SK-N-SH treated with all-trans-retinoic acid at 6 μM for 48 hours (cell line): ENCODE measurements around the gene IRAK4.

Experiments used
- ATAC-seq: fragments of 200-7000 bp; cut with Tn5 transposase; 3 replicates; pipeline ENCODE4 v1.9.1; 2020; ENCODE audit warnings: mild to moderate bottlenecking, moderate library complexity
- ARNTL ChIP-seq: fragments of 450-650 bp; formaldehyde crosslinking; IDR thresholded peaks from 2 replicates; pipeline ENCODE4 v1.5.0; 2020; ENCODE audit warnings: low read depth, mild to moderate bottlenecking, moderate library complexity, borderline replicate concordance
- BACH2 ChIP-seq: fragments of 250-450 bp; sonication (Bioruptor Pico); IDR thresholded peaks from 2 replicates; pipeline ENCODE4 v1.9.0; 2021; ENCODE audit warnings: mild to moderate bottlenecking, borderline replicate concordance
- CSDC2 ChIP-seq: fragments of 250-450 bp; sonication (Bioruptor Pico); IDR thresholded peaks from 2 replicates; pipeline ENCODE4 v1.5.0; 2020; ENCODE audit warnings: mild to moderate bottlenecking, moderate library complexity
- ESRRG ChIP-seq: fragments of 250-450 bp; sonication (Bioruptor Pico); IDR thresholded peaks from 2 replicates; pipeline ENCODE4 v1.6.1; 2021; ENCODE audit warnings: mild to moderate bottlenecking
- GLIS3 ChIP-seq: fragments of 250-450 bp; sonication (Bioruptor Pico); IDR thresholded peaks from 2 replicates; pipeline ENCODE4 v1.5.0; 2020; ENCODE audit warnings: mild to moderate bottlenecking, moderate library complexity
- PPARA ChIP-seq: fragments of 250-450 bp; sonication (Bioruptor Pico); IDR thresholded peaks from 2 replicates; pipeline ENCODE4 v1.5.0; 2020; ENCODE audit warnings: mild to moderate bottlenecking, borderline replicate concordance
- SNAI2 ChIP-seq: fragments of 250-450 bp; sonication (Bioruptor Pico); IDR thresholded peaks from 2 replicates; pipeline ENCODE4 v1.5.0; 2020; ENCODE audit warnings: mild to moderate bottlenecking, moderate library complexity
- TCF4 ChIP-seq: fragments of 250-450 bp; sonication (Bioruptor Pico); IDR thresholded peaks from 2 replicates; pipeline ENCODE4 v1.8.0; 2021; ENCODE audit warnings: mild to moderate bottlenecking, moderate library complexity, borderline replicate concordance
- TOX ChIP-seq: fragments of 250-450 bp; sonication (Bioruptor Pico); IDR thresholded peaks from 2 replicates; pipeline ENCODE4 v1.8.0; 2021; ENCODE audit warnings: mild to moderate bottlenecking, moderate library complexity, borderline replicate concordance
- ZC3H10 ChIP-seq: fragments of 250-450 bp; sonication (Bioruptor Pico); IDR thresholded peaks from 2 replicates; pipeline ENCODE4 v1.5.1; 2021; ENCODE audit warnings: mild to moderate bottlenecking, moderate library complexity
- ZFP3 ChIP-seq: fragments of 250-450 bp; sonication (Bioruptor Pico); IDR thresholded peaks from 2 replicates; pipeline ENCODE4 v1.5.0; 2020; ENCODE audit warnings: mild to moderate bottlenecking, moderate library complexity
- ZFP30 ChIP-seq: fragments of 450-650 bp; formaldehyde crosslinking; IDR thresholded peaks from 2 replicates; pipeline ENCODE4 v1.5.0; 2022; ENCODE audit warnings: mild to moderate bottlenecking, moderate library complexity
- ZNF565 ChIP-seq: fragments of 450-650 bp; formaldehyde crosslinking; conservative IDR thresholded peaks from 2 replicates; pipeline ENCODE4 v1.5.0; 2020; ENCODE audit warnings: low read depth, mild to moderate bottlenecking, moderate library complexity
- ZNF70 ChIP-seq: fragments of 450-650 bp; formaldehyde crosslinking; IDR thresholded peaks from 2 replicates; pipeline ENCODE4 v1.5.0; 2020; ENCODE audit warnings: mild to moderate bottlenecking, moderate library complexity
- ZNF8 ChIP-seq: fragments of 450-650 bp; formaldehyde crosslinking; IDR thresholded peaks from 2 replicates; pipeline ENCODE4 v1.5.0; 2020; ENCODE audit warnings: mild to moderate bottlenecking, moderate library complexity
- TF ChIP-seq, protein P1 (sequence below): fragments of 250-450 bp; sonication (Bioruptor Pico); IDR thresholded peaks from 2 replicates; pipeline ENCODE4 v1.5.0; 2020; ENCODE audit warnings: mild to moderate bottlenecking, moderate library complexity
- TF ChIP-seq, protein P2 (sequence below): fragments of 250-450 bp; sonication (Bioruptor Pico); IDR thresholded peaks from 2 replicates; pipeline ENCODE4 v1.8.0; 2021; ENCODE audit warnings: low read depth, mild to moderate bottlenecking, moderate library complexity, borderline replicate concordance
- TF ChIP-seq, protein P3 (sequence below): fragments of 250-450 bp; sonication (Bioruptor Pico); IDR thresholded peaks from 2 replicates; pipeline ENCODE4 v1.5.1; 2021; ENCODE audit warnings: mild to moderate bottlenecking, moderate library complexity
- TF ChIP-seq, protein P4 (sequence below): fragments of 250-450 bp; sonication (Bioruptor Pico); IDR thresholded peaks from 2 replicates; pipeline ENCODE4 v1.8.0; 2020; ENCODE audit warnings: mild to moderate bottlenecking, moderate library complexity, borderline replicate concordance
- TF ChIP-seq, protein P5 (sequence below): fragments of 250-450 bp; sonication (Bioruptor Pico); IDR thresholded peaks from 2 replicates; pipeline ENCODE4 v1.5.1; 2020; ENCODE audit warnings: low read depth, mild to moderate bottlenecking, moderate library complexity

The IRAK4 gene

DNA sequence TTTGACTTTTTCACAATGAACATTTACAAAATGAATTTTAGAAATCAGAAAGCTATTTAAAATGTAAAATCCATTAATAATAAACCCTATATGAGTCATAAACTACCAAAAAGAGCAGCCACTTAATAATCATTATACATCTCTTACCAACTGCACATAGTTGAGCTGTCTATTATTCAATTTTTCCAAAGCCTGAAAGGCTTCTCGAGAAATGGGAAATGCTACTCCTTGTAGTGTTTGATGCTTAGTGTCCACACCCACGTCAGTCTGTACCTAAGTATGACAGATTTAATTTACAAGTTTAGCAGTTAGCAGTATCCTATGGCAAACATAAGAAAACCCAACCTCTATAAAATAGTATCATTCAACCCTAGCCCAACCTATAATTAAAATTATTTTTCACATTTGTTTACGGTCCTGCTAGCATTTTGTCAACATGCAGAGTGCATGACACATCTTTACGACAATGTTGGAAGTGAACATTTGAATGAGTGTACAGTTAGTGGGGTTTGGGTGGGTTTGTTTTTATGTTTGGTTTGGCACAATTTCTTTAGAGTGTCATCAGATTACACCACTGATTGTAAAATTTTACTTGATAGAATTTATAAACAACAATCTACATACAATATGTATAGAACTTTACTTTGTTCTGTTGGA, 38.9 kb downstream of the IRAK4 start:
- TF ChIP-seq, protein P1, sequence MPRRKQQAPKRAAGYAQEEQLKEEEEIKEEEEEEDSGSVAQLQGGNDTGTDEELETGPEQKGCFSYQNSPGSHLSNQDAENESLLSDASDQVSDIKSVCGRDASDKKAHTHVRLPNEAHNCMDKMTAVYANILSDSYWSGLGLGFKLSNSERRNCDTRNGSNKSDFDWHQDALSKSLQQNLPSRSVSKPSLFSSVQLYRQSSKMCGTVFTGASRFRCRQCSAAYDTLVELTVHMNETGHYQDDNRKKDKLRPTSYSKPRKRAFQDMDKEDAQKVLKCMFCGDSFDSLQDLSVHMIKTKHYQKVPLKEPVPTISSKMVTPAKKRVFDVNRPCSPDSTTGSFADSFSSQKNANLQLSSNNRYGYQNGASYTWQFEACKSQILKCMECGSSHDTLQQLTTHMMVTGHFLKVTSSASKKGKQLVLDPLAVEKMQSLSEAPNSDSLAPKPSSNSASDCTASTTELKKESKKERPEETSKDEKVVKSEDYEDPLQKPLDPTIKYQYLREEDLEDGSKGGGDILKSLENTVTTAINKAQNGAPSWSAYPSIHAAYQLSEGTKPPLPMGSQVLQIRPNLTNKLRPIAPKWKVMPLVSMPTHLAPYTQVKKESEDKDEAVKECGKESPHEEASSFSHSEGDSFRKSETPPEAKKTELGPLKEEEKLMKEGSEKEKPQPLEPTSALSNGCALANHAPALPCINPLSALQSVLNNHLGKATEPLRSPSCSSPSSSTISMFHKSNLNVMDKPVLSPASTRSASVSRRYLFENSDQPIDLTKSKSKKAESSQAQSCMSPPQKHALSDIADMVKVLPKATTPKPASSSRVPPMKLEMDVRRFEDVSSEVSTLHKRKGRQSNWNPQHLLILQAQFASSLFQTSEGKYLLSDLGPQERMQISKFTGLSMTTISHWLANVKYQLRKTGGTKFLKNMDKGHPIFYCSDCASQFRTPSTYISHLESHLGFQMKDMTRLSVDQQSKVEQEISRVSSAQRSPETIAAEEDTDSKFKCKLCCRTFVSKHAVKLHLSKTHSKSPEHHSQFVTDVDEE (CRISPR knock-in tag) = no peak
- no peak for ATAC-seq

DNA sequence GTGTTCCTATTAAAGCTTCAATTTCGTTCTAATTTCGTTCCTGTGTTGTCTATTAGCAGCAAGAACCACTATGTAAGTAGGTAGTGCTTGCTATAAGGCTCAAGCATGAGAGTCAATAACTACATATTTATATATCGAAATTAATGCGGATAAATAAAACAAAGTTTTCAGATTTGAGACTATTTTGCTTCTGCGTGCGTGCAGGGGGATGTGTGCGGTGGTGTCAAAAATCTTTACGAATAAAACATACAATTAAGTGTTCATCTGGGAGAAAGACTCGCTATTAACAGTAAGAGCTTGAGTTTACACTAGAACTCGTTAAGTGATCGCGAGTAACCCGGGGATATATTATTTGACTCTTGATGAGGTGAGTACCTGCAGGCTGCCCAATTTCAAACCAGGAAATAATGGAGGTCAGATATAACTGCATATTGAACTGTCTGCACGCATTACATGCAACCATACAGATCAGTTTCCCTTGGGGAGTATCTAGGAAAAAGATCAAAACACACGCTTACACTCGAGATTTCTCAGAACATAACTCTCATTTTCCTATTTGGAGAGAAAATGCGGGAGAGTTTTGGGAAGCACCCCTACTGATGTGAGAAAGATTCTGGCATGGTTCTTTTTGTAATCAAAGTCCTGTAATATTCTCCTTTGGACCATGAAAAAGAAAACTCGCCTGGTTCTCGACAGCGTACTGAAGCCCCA, 46.6 kb downstream of the IRAK4 start:
- TF ChIP-seq, protein P2, sequence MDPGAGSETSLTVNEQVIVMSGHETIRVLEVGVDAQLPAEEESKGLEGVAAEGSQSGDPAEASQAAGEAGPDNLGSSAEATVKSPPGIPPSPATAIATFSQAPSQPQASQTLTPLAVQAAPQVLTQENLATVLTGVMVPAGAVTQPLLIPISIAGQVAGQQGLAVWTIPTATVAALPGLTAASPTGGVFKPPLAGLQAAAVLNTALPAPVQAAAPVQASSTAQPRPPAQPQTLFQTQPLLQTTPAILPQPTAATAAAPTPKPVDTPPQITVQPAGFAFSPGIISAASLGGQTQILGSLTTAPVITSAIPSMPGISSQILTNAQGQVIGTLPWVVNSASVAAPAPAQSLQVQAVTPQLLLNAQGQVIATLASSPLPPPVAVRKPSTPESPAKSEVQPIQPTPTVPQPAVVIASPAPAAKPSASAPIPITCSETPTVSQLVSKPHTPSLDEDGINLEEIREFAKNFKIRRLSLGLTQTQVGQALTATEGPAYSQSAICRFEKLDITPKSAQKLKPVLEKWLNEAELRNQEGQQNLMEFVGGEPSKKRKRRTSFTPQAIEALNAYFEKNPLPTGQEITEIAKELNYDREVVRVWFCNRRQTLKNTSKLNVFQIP = no peak
- TF ChIP-seq ZNF8 (CRISPR knock-in tag) (no peak), TCF4 (CRISPR knock-in tag) (no peak), ARNTL (CRISPR knock-in tag) (no peak), PPARA (no peak), SNAI2 (CRISPR knock-in tag) (no peak), ZC3H10 (CRISPR knock-in tag) (no peak), ESRRG (CRISPR knock-in tag) (no peak), GLIS3 (CRISPR knock-in tag) (no peak), CSDC2 (CRISPR knock-in tag) (no peak), ZNF565 (CRISPR knock-in tag) (no peak)
- TF ChIP-seq, all 23 proteins: peak for 0
- ATAC-seq = peak; percentile 29

DNA sequence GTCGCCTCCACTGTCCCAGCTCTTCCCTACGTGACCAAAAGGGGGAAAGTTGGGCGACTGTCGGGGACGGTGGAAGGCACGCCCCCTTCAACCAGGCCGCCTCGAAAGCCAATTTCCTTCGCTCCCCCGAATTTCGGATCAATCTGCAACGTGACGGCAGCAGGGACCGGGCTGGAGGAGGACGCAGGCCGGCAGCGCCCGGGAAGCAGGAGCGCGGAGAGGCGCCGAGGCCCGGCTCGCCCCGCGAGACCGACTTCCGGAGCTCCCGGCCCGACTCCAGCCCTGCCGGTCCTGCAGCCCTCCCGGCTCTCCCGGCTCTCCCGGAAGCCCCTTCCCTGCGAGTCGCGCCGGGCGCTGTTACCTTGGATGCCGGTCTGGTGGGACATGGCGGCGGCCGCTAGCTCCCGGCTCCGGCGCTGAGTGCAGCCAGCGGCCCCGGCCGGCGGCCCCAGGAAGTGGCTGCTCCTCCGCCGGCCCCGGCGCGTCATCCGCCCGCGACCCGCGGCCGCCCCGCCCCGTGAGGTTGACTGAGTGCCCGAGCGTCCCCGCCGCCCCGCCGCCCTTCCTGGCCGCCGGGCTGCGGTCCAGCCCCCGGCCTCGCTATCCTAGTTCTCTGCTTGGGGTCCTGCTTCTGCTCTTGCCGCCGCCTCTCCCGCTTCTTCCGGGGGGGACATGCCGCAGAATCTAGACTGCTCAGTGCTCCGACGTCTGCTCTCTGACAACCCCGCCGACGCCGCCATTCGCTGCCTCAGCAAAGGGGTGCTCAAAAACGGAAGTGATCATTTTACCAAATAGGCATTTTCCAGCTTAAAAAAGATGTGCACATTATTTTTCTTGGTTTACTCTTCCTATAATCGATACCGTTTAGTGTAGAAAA, 47.3 kb downstream of the IRAK4 start, which contains the start of gene TWF1:
Gene TWF1, minus strand, starts transcription at position 458 of the 877 bp plus-strand sequence. Its CDS starts 72 bp downstream, at position 386.
- TF ChIP-seq SNAI2 (CRISPR knock-in tag) (0 out of 2 replicates have a peak, but pooled peaks have one; percentile 23), ZFP30 (no peak), ZNF70 (CRISPR knock-in tag) (no peak), ZFP3 (CRISPR knock-in tag) (0 out of 2 replicates have a peak, but pooled peaks have one; percentile 35)
- peak; percentile 96 for ATAC-seq

DNA sequence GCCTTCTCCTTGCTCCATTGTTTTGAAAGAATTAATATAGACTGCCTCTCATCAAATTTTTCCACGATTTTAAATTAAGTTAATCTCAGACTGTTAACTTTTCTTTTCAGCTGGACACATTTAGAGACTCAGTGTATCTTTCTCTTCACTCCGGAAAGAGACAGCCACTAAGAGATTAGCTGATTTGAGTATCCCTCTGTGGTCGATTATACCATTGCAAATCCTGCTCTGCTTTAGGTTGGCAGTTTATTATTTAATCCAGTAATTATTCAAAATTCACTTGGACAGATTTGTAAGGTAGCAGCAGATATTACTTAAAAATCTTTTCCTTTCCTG, 48.0 kb downstream of the IRAK4 start:
- no peak for ATAC-seq
- TF ChIP-seq CSDC2 (CRISPR knock-in tag) (no peak), ESRRG (CRISPR knock-in tag) (no peak), SNAI2 (CRISPR knock-in tag) (no peak), ZNF565 (CRISPR knock-in tag) (no peak), BACH2 (no peak), TOX (CRISPR knock-in tag) (no peak), ZC3H10 (CRISPR knock-in tag) (no peak), ZFP3 (CRISPR knock-in tag) (no peak), ZNF70 (CRISPR knock-in tag) (no peak)
- TF ChIP-seq, protein P2 = no peak
- TF ChIP-seq, protein P3, sequence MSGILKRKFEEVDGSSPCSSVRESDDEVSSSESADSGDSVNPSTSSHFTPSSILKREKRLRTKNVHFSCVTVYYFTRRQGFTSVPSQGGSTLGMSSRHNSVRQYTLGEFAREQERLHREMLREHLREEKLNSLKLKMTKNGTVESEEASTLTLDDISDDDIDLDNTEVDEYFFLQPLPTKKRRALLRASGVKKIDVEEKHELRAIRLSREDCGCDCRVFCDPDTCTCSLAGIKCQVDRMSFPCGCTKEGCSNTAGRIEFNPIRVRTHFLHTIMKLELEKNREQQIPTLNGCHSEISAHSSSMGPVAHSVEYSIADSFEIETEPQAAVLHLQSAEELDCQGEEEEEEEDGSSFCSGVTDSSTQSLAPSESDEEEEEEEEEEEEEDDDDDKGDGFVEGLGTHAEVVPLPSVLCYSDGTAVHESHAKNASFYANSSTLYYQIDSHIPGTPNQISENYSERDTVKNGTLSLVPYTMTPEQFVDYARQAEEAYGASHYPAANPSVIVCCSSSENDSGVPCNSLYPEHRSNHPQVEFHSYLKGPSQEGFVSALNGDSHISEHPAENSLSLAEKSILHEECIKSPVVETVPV (CRISPR knock-in tag) = no peak
- TF ChIP-seq, protein P4, sequence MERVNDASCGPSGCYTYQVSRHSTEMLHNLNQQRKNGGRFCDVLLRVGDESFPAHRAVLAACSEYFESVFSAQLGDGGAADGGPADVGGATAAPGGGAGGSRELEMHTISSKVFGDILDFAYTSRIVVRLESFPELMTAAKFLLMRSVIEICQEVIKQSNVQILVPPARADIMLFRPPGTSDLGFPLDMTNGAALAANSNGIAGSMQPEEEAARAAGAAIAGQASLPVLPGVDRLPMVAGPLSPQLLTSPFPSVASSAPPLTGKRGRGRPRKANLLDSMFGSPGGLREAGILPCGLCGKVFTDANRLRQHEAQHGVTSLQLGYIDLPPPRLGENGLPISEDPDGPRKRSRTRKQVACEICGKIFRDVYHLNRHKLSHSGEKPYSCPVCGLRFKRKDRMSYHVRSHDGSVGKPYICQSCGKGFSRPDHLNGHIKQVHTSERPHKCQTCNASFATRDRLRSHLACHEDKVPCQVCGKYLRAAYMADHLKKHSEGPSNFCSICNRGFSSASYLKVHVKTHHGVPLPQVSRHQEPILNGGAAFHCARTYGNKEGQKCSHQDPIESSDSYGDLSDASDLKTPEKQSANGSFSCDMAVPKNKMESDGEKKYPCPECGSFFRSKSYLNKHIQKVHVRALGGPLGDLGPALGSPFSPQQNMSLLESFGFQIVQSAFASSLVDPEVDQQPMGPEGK (CRISPR knock-in tag) = no peak
- TF ChIP-seq, protein P5, sequence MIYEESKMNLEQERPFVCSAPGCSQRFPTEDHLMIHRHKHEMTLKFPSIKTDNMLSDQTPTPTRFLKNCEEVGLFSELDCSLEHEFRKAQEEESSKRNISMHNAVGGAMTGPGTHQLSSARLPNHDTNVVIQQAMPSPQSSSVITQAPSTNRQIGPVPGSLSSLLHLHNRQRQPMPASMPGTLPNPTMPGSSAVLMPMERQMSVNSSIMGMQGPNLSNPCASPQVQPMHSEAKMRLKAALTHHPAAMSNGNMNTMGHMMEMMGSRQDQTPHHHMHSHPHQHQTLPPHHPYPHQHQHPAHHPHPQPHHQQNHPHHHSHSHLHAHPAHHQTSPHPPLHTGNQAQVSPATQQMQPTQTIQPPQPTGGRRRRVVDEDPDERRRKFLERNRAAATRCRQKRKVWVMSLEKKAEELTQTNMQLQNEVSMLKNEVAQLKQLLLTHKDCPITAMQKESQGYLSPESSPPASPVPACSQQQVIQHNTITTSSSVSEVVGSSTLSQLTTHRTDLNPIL (CRISPR knock-in tag) = no peak
